H9 (cell line): ENCODE data around the gene ZBTB43. TPM values are rescaled to one million over a fixed set of nuclear protein-coding genes. Genes with fewer than 3 reads are reported as not detected.

Experiments used
- DNase-seq: peaks from one replicate; pipeline ENCODE4 v3.0.0-alpha.2; 2017
- H2AFZ ChIP-seq: one replicate; pipeline ENCODE4 v1.6.1; 2013; ENCODE audit warnings: mild to moderate bottlenecking, low read length, control low read depth, moderate library complexity
- H2AK5ac ChIP-seq: 2 replicates; pipeline ENCODE4 v1.6.1; 2013; ENCODE audit warnings: low read length, control low read depth, mixed read lengths; ENCODE audit not compliant: insufficient read length
- H2BK120ac ChIP-seq: one replicate; pipeline ENCODE4 v1.6.1; 2013; ENCODE audit warnings: low read depth, mild to moderate bottlenecking, low read length, control low read depth, inconsistent platforms; ENCODE audit not compliant: poor library complexity, severe bottlenecking
- H2BK12ac ChIP-seq: 2 replicates; pipeline ENCODE4 v1.6.1; 2013; ENCODE audit warnings: low read length, control low read depth, mixed read lengths, low read depth; ENCODE audit not compliant: insufficient read length
- H2BK15ac ChIP-seq: 2 replicates; pipeline ENCODE4 v1.6.1; 2013; ENCODE audit warnings: low read depth, low read length, control low read depth
- H2BK20ac ChIP-seq: one replicate; pipeline ENCODE4 v1.6.1; 2013; ENCODE audit warnings: low read depth, mild to moderate bottlenecking, low read length, control low read depth, inconsistent platforms; ENCODE audit not compliant: poor library complexity, severe bottlenecking
- H2BK5ac ChIP-seq: 2 replicates; pipeline ENCODE4 v1.6.1; 2013; ENCODE audit warnings: low read length, control low read depth, mixed read lengths; ENCODE audit not compliant: insufficient read length
- H3K14ac ChIP-seq: 2 replicates; pipeline ENCODE4 v1.6.1; 2013; ENCODE audit warnings: low read length, control low read depth; ENCODE audit not compliant: insufficient read depth
- H3K18ac ChIP-seq: 2 replicates; pipeline ENCODE4 v1.6.1; 2013; ENCODE audit warnings: low read depth, mild to moderate bottlenecking, mixed read lengths, low read length, control low read depth; ENCODE audit not compliant: insufficient read length
- H3K23ac ChIP-seq: 2 replicates; pipeline ENCODE4 v1.6.1; 2013; ENCODE audit warnings: low read length, control low read depth, mixed read lengths, low read depth; ENCODE audit not compliant: insufficient read length
- H3K23me2 ChIP-seq: 2 replicates; pipeline ENCODE4 v1.6.1; 2013; ENCODE audit warnings: low read depth, mild to moderate bottlenecking, mixed read lengths, low read length, control low read depth; ENCODE audit not compliant: insufficient read length, poor library complexity, severe bottlenecking
- H3K27ac ChIP-seq: 2 replicates; pipeline ENCODE4 v1.5.1; 2013; ENCODE audit warnings: low read length, control low read depth, mixed read lengths, low read depth; ENCODE audit not compliant: insufficient read length
- H3K27me3 ChIP-seq: 2 replicates; pipeline ENCODE4 v1.6.1; 2013; ENCODE audit warnings: low read length, control low read depth, inconsistent platforms; ENCODE audit not compliant: insufficient read depth
- H3K4ac ChIP-seq: 2 replicates; pipeline ENCODE4 v1.6.1; 2013; ENCODE audit warnings: low read depth, mild to moderate bottlenecking, control low read depth, inconsistent platforms, low read length, moderate library complexity
- H3K4me1 ChIP-seq: 2 replicates; pipeline ENCODE4 v1.6.1; 2013; ENCODE audit warnings: low read length, control low read depth, inconsistent platforms; ENCODE audit not compliant: insufficient read depth
- H3K4me2 ChIP-seq: 2 replicates; pipeline ENCODE4 v1.6.1; 2013; ENCODE audit warnings: low read length, control low read depth, mixed read lengths; ENCODE audit not compliant: insufficient read length, insufficient read depth
- H3K56ac ChIP-seq: 2 replicates; pipeline ENCODE4 v1.6.1; 2013; ENCODE audit warnings: low read depth, mild to moderate bottlenecking, mixed read lengths, low read length, control low read depth; ENCODE audit not compliant: insufficient read length
- H3K79me1 ChIP-seq: 2 replicates; pipeline ENCODE4 v1.6.1; 2013; ENCODE audit warnings: low read depth, mild to moderate bottlenecking, moderate library complexity, low read length, control low read depth, inconsistent platforms; ENCODE audit not compliant: insufficient read depth, poor library complexity, severe bottlenecking
- H3K79me2 ChIP-seq: 2 replicates; pipeline ENCODE4 v1.6.1; 2013; ENCODE audit warnings: low read length, control low read depth, inconsistent platforms; ENCODE audit not compliant: insufficient read depth
- H3K9ac ChIP-seq: 2 replicates; pipeline ENCODE4 v1.6.1; 2013; ENCODE audit warnings: low read length, control low read depth, mixed read lengths; ENCODE audit not compliant: insufficient read length; ENCODE audit errors: extremely low read depth
- H3K9me3 ChIP-seq: one replicate; pipeline ENCODE4 v1.6.1; 2013; ENCODE audit warnings: low read depth, low read length, inconsistent platforms; ENCODE audit not compliant: control insufficient read depth
- H3T11ph ChIP-seq: one replicate; pipeline ENCODE4 v1.6.1; 2013; ENCODE audit warnings: mild to moderate bottlenecking, low read length, control low read depth, inconsistent platforms
- H4K20me1 ChIP-seq: one replicate; pipeline ENCODE4 v1.6.1; 2013; ENCODE audit not compliant: control insufficient read depth, insufficient read length, insufficient read depth
- H4K5ac ChIP-seq: 2 replicates; pipeline ENCODE4 v1.6.1; 2013; ENCODE audit warnings: low read depth, mild to moderate bottlenecking, mixed read lengths, low read length, control low read depth; ENCODE audit not compliant: insufficient read length
- H4K8ac ChIP-seq: replicated peaks from 2 replicates; pipeline ENCODE4 v1.6.1; 2013; ENCODE audit warnings: low read length, control low read depth, mixed read lengths, low read depth; ENCODE audit not compliant: insufficient read length
- H4K91ac ChIP-seq: 2 replicates; pipeline ENCODE4 v1.6.1; 2013; ENCODE audit warnings: low read depth, mild to moderate bottlenecking, moderate library complexity, mixed read lengths, low read length, control low read depth; ENCODE audit not compliant: insufficient read length
- H3K27ac Mint-ChIP-seq, 3 experiments: 2 replicates in 2 of 3; 3 replicates in 1 of 3; pipeline ENCODE4 v1.8.0; 2020 to 2021; ENCODE audit warnings: mixed read lengths in 3 of 3, mild to moderate bottlenecking in 1 of 3, moderate library complexity in 1 of 3
- H3K27me3 Mint-ChIP-seq: 2 replicates; pipeline ENCODE4 v1.8.0; 2021; ENCODE audit warnings: low read depth, mild to moderate bottlenecking, moderate library complexity, mixed read lengths
- H3K36me3 Mint-ChIP-seq, 3 experiments: 2 replicates in 2 of 3; 3 replicates in 1 of 3; pipeline ENCODE4 v1.8.0; 2020 to 2021; ENCODE audit warnings: low read depth in 3 of 3, mixed read lengths in 3 of 3; ENCODE audit not compliant: insufficient read depth in 1 of 3
- H3K4me1 Mint-ChIP-seq, 2 experiments: 2 replicates each; pipeline ENCODE4 v1.8.0; 2020; ENCODE audit warnings: mixed read lengths in 2 of 2
- H3K4me3 Mint-ChIP-seq, 2 experiments: 2 replicates in 1 of 2; 3 replicates in 1 of 2; pipeline ENCODE4 v1.8.0; 2020 to 2021; ENCODE audit warnings: mild to moderate bottlenecking in 2 of 2, mixed read lengths in 2 of 2, moderate library complexity in 1 of 2
- H3K9me3 Mint-ChIP-seq, 2 experiments: 2 replicates in 1 of 2; 3 replicates in 1 of 2; pipeline ENCODE4 v1.8.0; 2020; ENCODE audit warnings: mild to moderate bottlenecking in 2 of 2, mixed read lengths in 2 of 2, moderate library complexity in 1 of 2
- WGBS: extraction: QIAGEN DNeasy Blood & Tissue Kit; methylation state at CpG from one replicate; pipeline ENCODE4 v1.1.7; 2013; ENCODE audit warnings: missing lambda C conversion rate, low lambda C conversion rate, mixed read lengths; ENCODE audit not compliant: insufficient read length; ENCODE audit errors: extremely low coverage; 5-methylcytosine and 5-hydroxymethylcytosine counted together
- total RNA-seq: library from RNA; stranded (reverse); gene quantifications from 2 replicates; pipeline ENCODE4 v1.2.1, GENCODE V29; 2021
- TF ChIP-seq, protein P1 (sequence below): fragments of 200-600 bp; sonication (generic); conservative IDR thresholded peaks from 3 replicates; pipeline ENCODE4 v1.8.0; 2021; ENCODE audit warnings: antibody characterized with exemption, mild to moderate bottlenecking

The ZBTB43 gene
- total RNA-seq, 1 experiment from 2014 or later = 15.7 TPM

GRCh38 chr9:126860077-126860756, 55.4 kb downstream of the ZBTB43 start, which contains the start of gene ZBTB34:
Gene ZBTB34 (plus strand): TSS chr9:126860639. CDS start chr9:126879400, 18,761 bp downstream.
- H3K4me1 Mint-ChIP-seq = peaks cover 30 to 40% of the 10 kb centered on the region in 2 experiments
- H2BK20ac ChIP-seq = no peak within 1 kb of the TSS

More at GRCh38 chr9:126860077-126860756, 55.4 kb downstream of the ZBTB43 start, which contains the start of gene ZBTB34:
- H2AK5ac ChIP-seq = no peak within 1 kb of the TSS
- peak; percentile 76 for DNase-seq
- H2BK12ac ChIP-seq = no peak within 1 kb of the TSS
- no peak within 1 kb of the TSS; the same call in 1 of the 2 replicates for H3K14ac ChIP-seq
- no peak within 1 kb of the TSS for H3K27ac ChIP-seq
- no peak within 1 kb of the TSS for H3K56ac ChIP-seq
- no peaks in the 10 kb centered on the region for H3K9me3 ChIP-seq
- no peaks in the 10 kb centered on the region for H3K27me3 ChIP-seq
- TF ChIP-seq, protein P1, sequence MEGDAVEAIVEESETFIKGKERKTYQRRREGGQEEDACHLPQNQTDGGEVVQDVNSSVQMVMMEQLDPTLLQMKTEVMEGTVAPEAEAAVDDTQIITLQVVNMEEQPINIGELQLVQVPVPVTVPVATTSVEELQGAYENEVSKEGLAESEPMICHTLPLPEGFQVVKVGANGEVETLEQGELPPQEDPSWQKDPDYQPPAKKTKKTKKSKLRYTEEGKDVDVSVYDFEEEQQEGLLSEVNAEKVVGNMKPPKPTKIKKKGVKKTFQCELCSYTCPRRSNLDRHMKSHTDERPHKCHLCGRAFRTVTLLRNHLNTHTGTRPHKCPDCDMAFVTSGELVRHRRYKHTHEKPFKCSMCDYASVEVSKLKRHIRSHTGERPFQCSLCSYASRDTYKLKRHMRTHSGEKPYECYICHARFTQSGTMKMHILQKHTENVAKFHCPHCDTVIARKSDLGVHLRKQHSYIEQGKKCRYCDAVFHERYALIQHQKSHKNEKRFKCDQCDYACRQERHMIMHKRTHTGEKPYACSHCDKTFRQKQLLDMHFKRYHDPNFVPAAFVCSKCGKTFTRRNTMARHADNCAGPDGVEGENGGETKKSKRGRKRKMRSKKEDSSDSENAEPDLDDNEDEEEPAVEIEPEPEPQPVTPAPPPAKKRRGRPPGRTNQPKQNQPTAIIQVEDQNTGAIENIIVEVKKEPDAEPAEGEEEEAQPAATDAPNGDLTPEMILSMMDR = peak; percentile 100
- H3K18ac ChIP-seq = no peak within 1 kb of the TSS
- H3K9ac ChIP-seq = peak within 1 kb of the TSS; percentile 23
- Mint-ChIP-seq H3K4me3 (peak within 1 kb of the TSS; percentile 81 to 87), H3K9me3 (no peaks in the 10 kb centered on the region), H3K36me3 (peaks cover 0 to 10% (median 6%) of the 10 kb centered on the region in 3 experiments; a peak in 5 of 7 replicates), H3K27me3 (peaks cover 18% of the 10 kb centered on the region), H3K27ac (peak within 1 kb of the TSS in 2 of 3 experiments; percentile 62 to 89; a peak in 5 of 7 replicates)
- no peak within 1 kb of the TSS for H4K5ac ChIP-seq
- no peak within 1 kb of the TSS for H3K23ac ChIP-seq
- H2BK120ac ChIP-seq = no peak within 1 kb of the TSS
- H3K4me1 ChIP-seq = no peaks in the 10 kb centered on the region; the same call in 1 of the 2 replicates
- no peak within 1 kb of the TSS for H3K4ac ChIP-seq
- H2BK5ac ChIP-seq = no peak within 1 kb of the TSS
- no peak within 1 kb of the TSS for H3T11ph ChIP-seq
- H3K79me2 ChIP-seq = peaks cover 5% of the 10 kb centered on the region; the same call in 1 of the 2 replicates
- whole genome bisulfite sequencing = no CpG with 5 or more reads among the region's 67 CpGs
- H3K4me2 ChIP-seq = peak within 1 kb of the TSS; percentile 89
- no peak within 1 kb of the TSS for H2BK15ac ChIP-seq
- H2AFZ ChIP-seq = no peak within 1 kb of the TSS
- H4K20me1 ChIP-seq = no peaks in the 10 kb centered on the region
- no peaks in the 10 kb centered on the region for H3K79me1 ChIP-seq
- peaks cover 12% of the 10 kb centered on the region for H3K23me2 ChIP-seq
- H4K8ac ChIP-seq = no peak within 1 kb of the TSS
- no peak within 1 kb of the TSS for H4K91ac ChIP-seq
